GM18505 (cell line): ENCODE results near the gene TTC39C.
"Not testable (repeated sequence)": the region's sequence is repeated elsewhere in the genome, so short reads cannot be mapped to it uniquely, and the experiment has no call there.

Experiments
- ATAC-seq: cut with Tn5 transposase; IDR thresholded peaks from one replicate; pipeline ENCODE4 v1.9.1; 2021; ENCODE audit not compliant: unreplicated experiment
- POLR2A ChIP-seq: IDR thresholded peaks from 4 replicates; pipeline ENCODE4 v1.6.1; 2011; ENCODE audit warnings: borderline replicate concordance; ENCODE audit not compliant: insufficient read depth, insufficient read length; ENCODE audit errors: extremely low read depth

Gene TTC39C

GRCh38 chr18:24060644-24061043 lies 46.1 kb downstream of the TTC39C start:
- ATAC-seq: no peak
- TF ChIP-seq POLR2A: no peak

- no peak for TF ChIP-seq POLR2A
- no peak for ATAC-seq
Measured at GRCh38 chr18:24063121-24063731, 48.7 kb downstream of the TTC39C start.

- no peak for TF ChIP-seq POLR2A
- ATAC-seq: no peak
Measured at GRCh38 chr18:24064391-24065100, 50.0 kb downstream of the TTC39C start.

- ATAC-seq: no peak
- no peak for TF ChIP-seq POLR2A
Measured at GRCh38 chr18:24065906-24066305, 51.4 kb downstream of the TTC39C start.

GRCh38 chr18:24068945-24069693 lies 54.6 kb downstream of the TTC39C start:
- TF ChIP-seq POLR2A: no peak
- ATAC-seq: no peak

- ATAC-seq: no peak
- no peak for TF ChIP-seq POLR2A
Measured at GRCh38 chr18:24071029-24071428, 56.5 kb downstream of the TTC39C start.

- no peak for TF ChIP-seq POLR2A
- ATAC-seq: no peak
Measured at GRCh38 chr18:24071779-24072178, 57.2 kb downstream of the TTC39C start.

- no peak for ATAC-seq
- no peak for TF ChIP-seq POLR2A
Measured at GRCh38 chr18:24072743-24073142, 58.2 kb downstream of the TTC39C start.

GRCh38 chr18:24073791-24074190 lies 59.2 kb downstream of the TTC39C start:
- no peak for ATAC-seq
- no peak for TF ChIP-seq POLR2A

GRCh38 chr18:24074757-24075156 lies 60.2 kb downstream of the TTC39C start:
- ATAC-seq: not testable (repeated sequence)

GRCh38 chr18:24075767-24076597 lies 61.4 kb downstream of the TTC39C start:
- TF ChIP-seq POLR2A: no peak
- ATAC-seq: no peak

GRCh38 chr18:24076950-24077349 lies 62.4 kb downstream of the TTC39C start:
- no peak for ATAC-seq
- TF ChIP-seq POLR2A: no peak

- no peak for TF ChIP-seq POLR2A
- no peak for ATAC-seq
Measured at GRCh38 chr18:24078391-24078790, 63.8 kb downstream of the TTC39C start.
